Mesenchymal stem cell (in vitro differentiated cells and primary cell): Measurements from ENCODE around the gene PDE6H.

Experiments used
- DNase-seq: peaks from one replicate; pipeline ENCODE4 v3.0.0-alpha.2; 2013
- H2AFZ ChIP-seq: one replicate; pipeline ENCODE4 v1.6.1; 2013; ENCODE audit warnings: low read depth, mild to moderate bottlenecking, control low read depth, inconsistent platforms, low read length, moderate library complexity
- H2AK5ac ChIP-seq: 2 replicates; pipeline ENCODE4 v1.6.1; 2013; ENCODE audit warnings: low read length, moderate library complexity, mild to moderate bottlenecking, inconsistent platforms; ENCODE audit not compliant: severe bottlenecking
- H2BK120ac ChIP-seq: one replicate; pipeline ENCODE4 v1.6.1; 2013; ENCODE audit warnings: low read depth, mild to moderate bottlenecking, inconsistent platforms, low read length, moderate library complexity
- H2BK12ac ChIP-seq, 2 experiments: one replicate each; pipeline ENCODE4 v1.6.1; 2013; ENCODE audit warnings: inconsistent platforms in 2 of 2, low read length in 2 of 2, mild to moderate bottlenecking in 2 of 2, moderate library complexity in 2 of 2, control low read depth in 1 of 2
- H2BK15ac ChIP-seq: one replicate; pipeline ENCODE4 v1.6.1; 2013; ENCODE audit warnings: mild to moderate bottlenecking, low read depth, inconsistent platforms; ENCODE audit not compliant: poor library complexity, severe bottlenecking
- H2BK5ac ChIP-seq: 2 replicates; pipeline ENCODE4 v1.6.1; 2013; ENCODE audit warnings: low read depth, mild to moderate bottlenecking, low read length, control low read depth, inconsistent platforms; ENCODE audit not compliant: poor library complexity, severe bottlenecking
- H3K14ac ChIP-seq, 2 experiments: one replicate each; pipeline ENCODE4 v1.6.1; 2013; ENCODE audit warnings: inconsistent platforms in 2 of 2, low read length in 2 of 2, control low read depth in 1 of 2, mild to moderate bottlenecking in 1 of 2, moderate library complexity in 1 of 2
- H3K18ac ChIP-seq, 2 experiments: one replicate each; pipeline ENCODE4 v1.6.1; 2013; ENCODE audit warnings: inconsistent platforms in 2 of 2, low read length in 2 of 2, control low read depth in 1 of 2, low read depth in 1 of 2, mild to moderate bottlenecking in 1 of 2
- H3K23ac ChIP-seq, 2 experiments: one replicate each; pipeline ENCODE4 v1.6.1; 2013; ENCODE audit warnings: inconsistent platforms in 2 of 2, low read length in 2 of 2, mild to moderate bottlenecking in 2 of 2, moderate library complexity in 2 of 2, control low read depth in 1 of 2
- H3K27ac ChIP-seq: 2 replicates; pipeline ENCODE4 v1.5.1; 2013; ENCODE audit warnings: mild to moderate bottlenecking, moderate library complexity, low read length, control low read depth, inconsistent platforms; ENCODE audit not compliant: poor library complexity, severe bottlenecking
- H3K27me3 ChIP-seq, 2 experiments: 2 replicates each; pipeline versions ENCODE4 v1.6.1 to v1.7.0; 2013; ENCODE audit warnings: low read length in 2 of 2, mild to moderate bottlenecking in 2 of 2, moderate library complexity in 2 of 2, control low read depth in 1 of 2, inconsistent platforms in 1 of 2; ENCODE audit not compliant: control insufficient read depth in 1 of 2, insufficient read depth in 1 of 2
- H3K36me3 ChIP-seq, 2 experiments: 2 replicates each; pipeline versions ENCODE4 v1.6.1 to v1.7.0; 2013; ENCODE audit warnings: low read length in 2 of 2, control low read depth in 1 of 2, inconsistent platforms in 1 of 2, low read depth in 1 of 2, mild to moderate bottlenecking in 1 of 2; ENCODE audit not compliant: insufficient read depth in 2 of 2, control insufficient read depth in 1 of 2
- H3K4ac ChIP-seq, 2 experiments: one replicate each; pipeline ENCODE4 v1.6.1; 2013; ENCODE audit warnings: inconsistent platforms in 2 of 2, low read length in 2 of 2, mild to moderate bottlenecking in 2 of 2, moderate library complexity in 2 of 2, control low read depth in 1 of 2, low read depth in 1 of 2
- H3K4me1 ChIP-seq: 2 replicates; pipeline ENCODE4 v1.6.1; 2013; ENCODE audit warnings: low read depth, low read length, control low read depth; ENCODE audit not compliant: control insufficient read depth, insufficient read depth
- H3K4me2 ChIP-seq: 2 replicates; pipeline ENCODE4 v1.6.1; 2013; ENCODE audit warnings: low read length, mild to moderate bottlenecking, inconsistent platforms; ENCODE audit not compliant: poor library complexity, severe bottlenecking
- H3K4me3 ChIP-seq, 2 experiments: 2 replicates each; pipeline versions ENCODE4 v1.5.1 to v1.7.0; 2013; ENCODE audit warnings: low read length in 2 of 2, mild to moderate bottlenecking in 2 of 2, control low read depth in 1 of 2, low read depth in 1 of 2; ENCODE audit not compliant: insufficient read depth in 1 of 2
- H3K79me1 ChIP-seq: replicated peaks from 2 replicates; pipeline ENCODE4 v1.6.1; 2013; ENCODE audit warnings: mild to moderate bottlenecking, control low read depth, low read length, inconsistent platforms; ENCODE audit not compliant: poor library complexity, severe bottlenecking
- H3K9ac ChIP-seq: 2 replicates; pipeline ENCODE4 v1.7.0; 2013; ENCODE audit warnings: mild to moderate bottlenecking, low read length, moderate library complexity
- H3K9me3 ChIP-seq: 2 replicates; pipeline ENCODE4 v1.7.0; 2013; ENCODE audit warnings: mild to moderate bottlenecking, low read length; ENCODE audit not compliant: control insufficient read depth
- H4K8ac ChIP-seq: one replicate; pipeline ENCODE4 v1.6.1; 2013; ENCODE audit warnings: inconsistent platforms, mild to moderate bottlenecking, low read length, moderate library complexity
- H4K91ac ChIP-seq: one replicate; pipeline ENCODE4 v1.6.1; 2013; ENCODE audit warnings: mild to moderate bottlenecking, low read length, inconsistent platforms
- WGBS: methylation state at CpG from one replicate; pipeline ENCODE4 v1.1.7; 2013; ENCODE audit warnings: mixed read lengths; 5-methylcytosine and 5-hydroxymethylcytosine counted together

Gene PDE6H

GRCh38 chr12:14946162-14946561 is 26.7 kb upstream of the PDE6H start:
- Histone ChIP-seq H3K9ac (no peak overlapping the region), H3K79me1 (no peaks in the 10 kb centered on the region), H3K9me3 (no peaks in the 10 kb centered on the region), H4K8ac (no peak overlapping the region), H3K4me3 (no peak overlapping the region), H2BK12ac (no peak overlapping the region), H3K36me3 (peaks cover 0 to 4% of the 10 kb centered on the region in 2 experiments), H3K27me3 (no peaks in the 10 kb centered on the region), H2BK15ac (no peak overlapping the region), H3K23ac (no peak overlapping the region), H3K18ac (no peak overlapping the region), H2BK5ac (no peak overlapping the region), H4K91ac (no peak overlapping the region), H2AK5ac (no peak overlapping the region), H2AFZ (no peak overlapping the region), H3K4me1 (peaks cover 8% of the 10 kb centered on the region), H3K4ac (no peak overlapping the region), H2BK120ac (no peak overlapping the region), H3K4me2 (no peak overlapping the region), H3K27ac (no peak overlapping the region), H3K14ac (no peak overlapping the region)
- DNase-seq: no peak
- 85% methylated on average over 2 of the region's 2 CpGs for WGBS

- Histone ChIP-seq H4K8ac (no peak overlapping the region), H3K4me3 (no peak overlapping the region), H2BK5ac (no peak overlapping the region), H3K27me3 (no peaks in the 10 kb centered on the region), H3K9me3 (no peaks in the 10 kb centered on the region), H3K18ac (no peak overlapping the region), H3K4me2 (no peak overlapping the region), H4K91ac (no peak overlapping the region), H3K4me1 (peaks cover 8% of the 10 kb centered on the region), H3K79me1 (no peaks in the 10 kb centered on the region), H3K14ac (no peak overlapping the region), H2BK15ac (no peak overlapping the region), H3K36me3 (peaks cover 0 to 4% of the 10 kb centered on the region in 2 experiments), H3K23ac (no peak overlapping the region), H3K4ac (no peak overlapping the region), H2BK120ac (no peak overlapping the region), H2BK12ac (no peak overlapping the region), H2AK5ac (no peak overlapping the region), H3K9ac (no peak overlapping the region), H2AFZ (no peak overlapping the region), H3K27ac (no peak overlapping the region)
- 83% methylated on average over 1 of the region's 1 CpG for WGBS
- DNase-seq: no peak
Observed at GRCh38 chr12:14946861-14947260, 26.0 kb upstream of the PDE6H start.

- H2BK5ac ChIP-seq: peak overlapping the region; percentile 96
- 37% methylated on average over 3 of the region's 3 CpGs for WGBS
Observed at GRCh38 chr12:14948672-14949071, 24.2 kb upstream of the PDE6H start.

GRCh38 chr12:14949631-14950030 is 23.2 kb upstream of the PDE6H start:
- no peaks in the 10 kb centered on the region for H3K79me1 ChIP-seq
- no peak overlapping the region for H4K8ac ChIP-seq
- no peak overlapping the region for H2BK5ac ChIP-seq
- WGBS: 96% methylated on average over 5 of the region's 5 CpGs
- peak overlapping the region; percentile 67 for H2BK120ac ChIP-seq
- H2BK12ac ChIP-seq: peak overlapping the region; percentile 12 to 61
- H3K4me3 ChIP-seq: no peak overlapping the region
- no peak overlapping the region for H3K14ac ChIP-seq
- H3K27me3 ChIP-seq: no peaks in the 10 kb centered on the region
- H3K4ac ChIP-seq: no peak overlapping the region
- peak overlapping the region; percentile 90 for H2AK5ac ChIP-seq
- H3K9ac ChIP-seq: no peak overlapping the region
- H2BK15ac ChIP-seq: no peak overlapping the region
- H3K27ac ChIP-seq: no peak overlapping the region
- no peak overlapping the region for H2AFZ ChIP-seq
- no peak overlapping the region for H3K4me2 ChIP-seq
- peak overlapping the region; percentile 44 to 84 for H3K18ac ChIP-seq
- H3K23ac ChIP-seq: no peak overlapping the region
- H3K9me3 ChIP-seq: no peaks in the 10 kb centered on the region
- no peaks in the 10 kb centered on the region for H3K36me3 ChIP-seq
- H3K4me1 ChIP-seq: peaks cover 8% of the 10 kb centered on the region
- peak overlapping the region; percentile 73 for H4K91ac ChIP-seq
- no peak for DNase-seq

More at GRCh38 chr12:14948672-14949071, 24.2 kb upstream of the PDE6H start:
- H3K27ac ChIP-seq: peak overlapping the region; percentile 94
- H3K9ac ChIP-seq: peak overlapping the region; percentile 78
- H3K4me3 ChIP-seq: peak overlapping the region in 1 of 2 experiments; percentile 23
- DNase-seq: peak; percentile 90
- peak overlapping the region in 1 of 2 experiments; percentile 39 for H3K14ac ChIP-seq
- H2AFZ ChIP-seq: peak overlapping the region; percentile 81
- H4K8ac ChIP-seq: peak overlapping the region; percentile 64
- H3K23ac ChIP-seq: no peak overlapping the region
- peaks cover 8% of the 10 kb centered on the region for H3K4me1 ChIP-seq
- H3K4me2 ChIP-seq: peak overlapping the region; percentile 36
- H3K9me3 ChIP-seq: no peaks in the 10 kb centered on the region
- H4K91ac ChIP-seq: peak overlapping the region; percentile 67
- H3K18ac ChIP-seq: peak overlapping the region; percentile 64 to 88
- peak overlapping the region; percentile 4 for H2BK15ac ChIP-seq
- H2BK12ac ChIP-seq: no peak overlapping the region
- H3K27me3 ChIP-seq: no peaks in the 10 kb centered on the region
- H3K4ac ChIP-seq: peak overlapping the region; percentile 85 to 96
- H3K79me1 ChIP-seq: no peaks in the 10 kb centered on the region
- peak overlapping the region; percentile 90 for H2AK5ac ChIP-seq
- H2BK120ac ChIP-seq: peak overlapping the region; percentile 95
- no peaks in the 10 kb centered on the region for H3K36me3 ChIP-seq
